Measurements from ENCODE around the gene OGFOD1. TPM values are rescaled to one million over a fixed set of nuclear protein-coding genes. Genes with fewer than 3 reads are reported as not detected.

OGFOD1 gene
- total RNA-seq, 4 donors from 2014 or later: 40.6 to 55.1 (median 50.4) TPM

- Histone ChIP-seq H3K9me3 (no peaks in the 10 kb centered on the region), H3K4me3 (no peak overlapping the region), H3K36me3 (peaks cover 0 to 44% of the 10 kb centered on the region in 2 donors), H3K4me1 (peaks cover 4 to 42% (median 6%) of the 10 kb centered on the region in 3 donors), H3K27ac (no peak overlapping the region), H3K27me3 (no peaks in the 10 kb centered on the region)
- ATAC-seq: no peak
- no peak for TF ChIP-seq POLR2A (IDR thresholded peaks at IDR 0.05)
- no peak for TF ChIP-seq EP300 (IDR thresholded peaks at IDR 0.05)
- no peak for TF ChIP-seq CTCF (IDR thresholded peaks at IDR 0.05)
- TF ChIP-seq POLR2AphosphoS5 (IDR thresholded peaks at IDR 0.05): no peak
These were observed 3.3 kb upstream of the OGFOD1 start for GRCh38 chr16:56448005-56448404.

- H3K36me3 ChIP-seq: peaks cover 0 to 42% of the 10 kb centered on the region in 2 donors
- no peak for ATAC-seq
- peak overlapping the region; percentile 24 to 86 (median 81) for H3K27ac ChIP-seq
- H3K9me3 ChIP-seq: no peaks in the 10 kb centered on the region
- no peaks in the 10 kb centered on the region for H3K27me3 ChIP-seq
- TF ChIP-seq CTCF (IDR thresholded peaks at IDR 0.05): no peak
- no peak for TF ChIP-seq POLR2AphosphoS5 (IDR thresholded peaks at IDR 0.05)
- no peak for TF ChIP-seq EP300 (IDR thresholded peaks at IDR 0.05)
- TF ChIP-seq POLR2A (IDR thresholded peaks at IDR 0.05): no peak
- H3K4me1 ChIP-seq: peaks cover 4 to 50% (median 6%) of the 10 kb centered on the region in 3 donors
- H3K4me3 ChIP-seq: peak overlapping the region; percentile 70 to 74
- WGBS, 2 donors (ENCODE audit: low coverage in 1 of 2): 2 to 4% methylated on average over 12 to 18 of the region's 18 CpGs
These were observed 924 bp upstream of the OGFOD1 start for GRCh38 chr16:56450275-56450985.

- 4 to 11% methylated on average over 17 to 31 of the region's 31 CpGs for WGBS, 2 donors (ENCODE audit: low coverage in 1 of 2)
- Histone ChIP-seq H3K4me3 (peak overlapping the region; percentile 70 to 74), H3K9me3 (no peaks in the 10 kb centered on the region), H3K36me3 (peaks cover 0 to 43% of the 10 kb centered on the region in 2 donors), H3K4me1 (peaks cover 4 to 50% (median 6%) of the 10 kb centered on the region in 3 donors), H3K27me3 (no peaks in the 10 kb centered on the region), H3K27ac (peak overlapping the region; percentile 35 to 86 (median 81))
- peak; percentile 61 for ATAC-seq
- TF ChIP-seq EP300 (IDR thresholded peaks at IDR 0.05): no peak
- no peak for TF ChIP-seq CTCF (IDR thresholded peaks at IDR 0.05)
- TF ChIP-seq POLR2AphosphoS5 (IDR thresholded peaks at IDR 0.05): no peak
- TF ChIP-seq POLR2A (IDR thresholded peaks at IDR 0.05): no peak
These were observed 667 bp downstream of the OGFOD1 start for GRCh38 chr16:56451753-56452689.

GRCh38 chr16:56457927-56458470 is 6.6 kb downstream of the OGFOD1 start:
- 97 to 98% methylated on average over 5 of the region's 6 CpGs for WGBS, 2 donors (ENCODE audit: low coverage in 1 of 2)
- Histone ChIP-seq H3K9me3 (no peaks in the 10 kb centered on the region), H3K4me3 (no peak overlapping the region), H3K4me1 (peaks cover 0 to 8% (median 0%) of the 10 kb centered on the region in 3 donors), H3K27ac (no peak overlapping the region), H3K27me3 (no peaks in the 10 kb centered on the region), H3K36me3 (peaks cover 0 to 93% of the 10 kb centered on the region in 2 donors)
- TF ChIP-seq EP300 (IDR thresholded peaks at IDR 0.05): no peak
- TF ChIP-seq CTCF (IDR thresholded peaks at IDR 0.05): no peak
- ATAC-seq: no peak
